Measurements from ENCODE around the gene BPIFB4. TPM values are rescaled to one million over a fixed set of nuclear protein-coding genes. Genes with fewer than 3 reads are reported as not detected.

Gene BPIFB4
- total and polyA plus RNA-seq, 2 experiments from 2014 or later, result not detected

GRCh38 chr20:33064572-33065287 lies 14.7 kb upstream of the BPIFB4 start:
- no peak for DNase-seq (ENCODE audit: low spot score)
- Histone ChIP-seq H4K20me1 (replicated peaks; ENCODE audit: insufficient read depth) (no peaks in the 10 kb centered on the region), H3F3A (replicated peaks; ENCODE audit: low read depth) (no peaks in the 10 kb centered on the region), H3K27me3 (ENCODE audit: insufficient read depth) (no peaks in the 10 kb centered on the region), H3K4me3 (no peak overlapping the region), H2AFZ (no peak overlapping the region), H3K27ac (ENCODE audit: low read depth) (no peak overlapping the region), H3K79me2 (replicated peaks; ENCODE audit: insufficient read depth) (no peaks in the 10 kb centered on the region), H3K36me3 (ENCODE audit: insufficient read depth) (no peaks in the 10 kb centered on the region), H3K4me2 (no peak overlapping the region), H3K9me2 (ENCODE audit: insufficient read depth) (no peaks in the 10 kb centered on the region), H3K4me1 (ENCODE audit: insufficient read depth) (no peaks in the 10 kb centered on the region)
- ATAC-seq, result no peak
- no peaks in the 10 kb centered on the region; the same call in 2 of the 3 replicates for H3K9me3 Mint-ChIP-seq
- TF ChIP-seq, protein P1, sequence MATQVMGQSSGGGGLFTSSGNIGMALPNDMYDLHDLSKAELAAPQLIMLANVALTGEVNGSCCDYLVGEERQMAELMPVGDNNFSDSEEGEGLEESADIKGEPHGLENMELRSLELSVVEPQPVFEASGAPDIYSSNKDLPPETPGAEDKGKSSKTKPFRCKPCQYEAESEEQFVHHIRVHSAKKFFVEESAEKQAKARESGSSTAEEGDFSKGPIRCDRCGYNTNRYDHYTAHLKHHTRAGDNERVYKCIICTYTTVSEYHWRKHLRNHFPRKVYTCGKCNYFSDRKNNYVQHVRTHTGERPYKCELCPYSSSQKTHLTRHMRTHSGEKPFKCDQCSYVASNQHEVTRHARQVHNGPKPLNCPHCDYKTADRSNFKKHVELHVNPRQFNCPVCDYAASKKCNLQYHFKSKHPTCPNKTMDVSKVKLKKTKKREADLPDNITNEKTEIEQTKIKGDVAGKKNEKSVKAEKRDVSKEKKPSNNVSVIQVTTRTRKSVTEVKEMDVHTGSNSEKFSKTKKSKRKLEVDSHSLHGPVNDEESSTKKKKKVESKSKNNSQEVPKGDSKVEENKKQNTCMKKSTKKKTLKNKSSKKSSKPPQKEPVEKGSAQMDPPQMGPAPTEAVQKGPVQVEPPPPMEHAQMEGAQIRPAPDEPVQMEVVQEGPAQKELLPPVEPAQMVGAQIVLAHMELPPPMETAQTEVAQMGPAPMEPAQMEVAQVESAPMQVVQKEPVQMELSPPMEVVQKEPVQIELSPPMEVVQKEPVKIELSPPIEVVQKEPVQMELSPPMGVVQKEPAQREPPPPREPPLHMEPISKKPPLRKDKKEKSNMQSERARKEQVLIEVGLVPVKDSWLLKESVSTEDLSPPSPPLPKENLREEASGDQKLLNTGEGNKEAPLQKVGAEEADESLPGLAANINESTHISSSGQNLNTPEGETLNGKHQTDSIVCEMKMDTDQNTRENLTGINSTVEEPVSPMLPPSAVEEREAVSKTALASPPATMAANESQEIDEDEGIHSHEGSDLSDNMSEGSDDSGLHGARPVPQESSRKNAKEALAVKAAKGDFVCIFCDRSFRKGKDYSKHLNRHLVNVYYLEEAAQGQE (IDR thresholded peaks at IDR 0.05; ENCODE audit: unreplicated experiment), result no peak
- TF ChIP-seq ZNF462 (CRISPR knock-in tag; IDR thresholded peaks at IDR 0.05), result no peak
- no peak for TF ChIP-seq CTCF (conservative IDR thresholded peaks at IDR 0.05; ENCODE audit: low read depth in 2 of 2)
- no peak for TF ChIP-seq EZH2phosphoT487 (IDR thresholded peaks at IDR 0.05; ENCODE audit: unreplicated experiment)
- TF ChIP-seq ETS1 (IDR thresholded peaks at IDR 0.05), result no peak
- peaks cover 14% of the 10 kb centered on the region for H3K27me3 Mint-ChIP-seq (ENCODE audit: insufficient read depth, low read depth, poor library complexity)
- H3K4me3 Mint-ChIP-seq, result no peak overlapping the region
- no peaks in the 10 kb centered on the region; the same call in 2 of the 3 replicates for H3K4me1 Mint-ChIP-seq
- no peaks in the 10 kb centered on the region; the same call in 2 of the 3 replicates for H3K36me3 Mint-ChIP-seq (ENCODE audit: low read depth)
- H3K27ac Mint-ChIP-seq, result no peak overlapping the region

Data from GM23338 (cell line).